Medulla oblongata (tissue), 1 donor: Measurements from ENCODE around the gene ZNF592.

Source experiments
- DNase-seq: peaks from one replicate; pipeline ENCODE4 v3.0.0-alpha.2; 2015; ENCODE audit errors: extremely low spot score

Gene ZNF592

DNA sequence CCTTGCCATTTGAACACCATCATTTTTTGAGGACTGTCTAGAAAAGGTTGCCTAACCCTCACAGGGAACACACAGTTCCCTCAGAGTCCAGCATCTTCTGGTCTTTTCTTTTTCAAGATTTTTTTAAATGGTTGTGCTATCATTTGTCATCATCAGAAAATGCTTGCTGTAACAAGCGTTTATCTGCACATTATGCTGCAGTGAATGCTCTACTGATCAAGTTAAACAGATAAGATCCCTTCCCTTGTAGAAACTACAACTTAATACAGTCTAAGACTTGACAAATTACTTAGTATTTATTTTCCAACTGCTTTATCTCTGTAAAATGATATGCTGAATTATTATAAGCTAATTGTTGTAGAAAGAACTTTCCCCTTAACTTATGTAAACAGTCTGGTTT lies 56.8 kb downstream of the ZNF592 start:
- DNase-seq, result no peak

GRCh38 chr15:84807228-84807627 lies 58.8 kb downstream of the ZNF592 start:
- no peak for DNase-seq

DNA sequence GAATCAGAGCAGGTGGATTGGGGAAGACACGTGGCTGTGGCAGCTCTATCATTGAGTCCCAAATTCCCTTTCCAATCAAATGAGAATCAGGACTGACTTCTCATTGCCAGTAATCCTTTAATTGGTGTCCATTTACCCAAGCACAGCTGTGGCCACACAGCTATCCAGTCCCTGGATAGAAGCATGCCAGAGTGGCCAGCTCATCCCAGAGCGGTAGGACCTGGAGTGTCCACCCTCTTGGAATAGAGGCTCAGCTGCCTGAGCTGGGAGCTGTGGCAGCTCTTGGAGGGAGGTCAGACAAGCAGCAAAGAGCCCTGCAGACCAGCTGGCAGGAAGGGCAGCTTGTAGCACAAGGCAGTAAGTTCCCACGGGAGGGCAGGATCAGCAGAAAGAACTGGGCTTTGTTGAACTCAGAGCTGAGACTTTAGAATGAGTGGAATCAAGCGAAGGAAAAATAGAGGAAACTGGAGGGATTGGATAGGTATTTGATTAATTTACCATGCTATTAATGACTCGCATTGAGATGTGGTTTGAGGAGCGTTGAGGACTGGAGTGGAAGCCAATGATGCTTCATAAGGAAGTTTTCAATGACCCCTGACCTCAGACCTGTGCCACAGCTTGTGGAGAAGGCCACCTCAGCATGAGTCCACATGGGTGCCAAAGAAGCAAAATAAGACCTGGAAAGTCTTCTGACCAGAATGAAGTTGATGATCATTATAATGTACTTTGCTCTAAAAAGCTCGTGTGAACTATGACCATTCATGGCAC lies 61.9 kb downstream of the ZNF592 start:
- peak; percentile 32 for DNase-seq

- DNase-seq, result no peak
Observed at GRCh38 chr15:84811151-84811550, 62.8 kb downstream of the ZNF592 start.

GRCh38 chr15:84811828-84812227 lies 63.4 kb downstream of the ZNF592 start:
- DNase-seq, result no peak

GRCh38 chr15:84812842-84813241 lies 64.5 kb downstream of the ZNF592 start:
- DNase-seq, result no peak

GRCh38 chr15:84813435-84813834 lies 65.0 kb downstream of the ZNF592 start:
- DNase-seq, result no peak

- DNase-seq, result no peak
Observed at GRCh38 chr15:84813931-84814330, 65.5 kb downstream of the ZNF592 start.

- DNase-seq, result peak; percentile 51
Observed at GRCh38 chr15:84814916-84815315, 66.5 kb downstream of the ZNF592 start.

DNA sequence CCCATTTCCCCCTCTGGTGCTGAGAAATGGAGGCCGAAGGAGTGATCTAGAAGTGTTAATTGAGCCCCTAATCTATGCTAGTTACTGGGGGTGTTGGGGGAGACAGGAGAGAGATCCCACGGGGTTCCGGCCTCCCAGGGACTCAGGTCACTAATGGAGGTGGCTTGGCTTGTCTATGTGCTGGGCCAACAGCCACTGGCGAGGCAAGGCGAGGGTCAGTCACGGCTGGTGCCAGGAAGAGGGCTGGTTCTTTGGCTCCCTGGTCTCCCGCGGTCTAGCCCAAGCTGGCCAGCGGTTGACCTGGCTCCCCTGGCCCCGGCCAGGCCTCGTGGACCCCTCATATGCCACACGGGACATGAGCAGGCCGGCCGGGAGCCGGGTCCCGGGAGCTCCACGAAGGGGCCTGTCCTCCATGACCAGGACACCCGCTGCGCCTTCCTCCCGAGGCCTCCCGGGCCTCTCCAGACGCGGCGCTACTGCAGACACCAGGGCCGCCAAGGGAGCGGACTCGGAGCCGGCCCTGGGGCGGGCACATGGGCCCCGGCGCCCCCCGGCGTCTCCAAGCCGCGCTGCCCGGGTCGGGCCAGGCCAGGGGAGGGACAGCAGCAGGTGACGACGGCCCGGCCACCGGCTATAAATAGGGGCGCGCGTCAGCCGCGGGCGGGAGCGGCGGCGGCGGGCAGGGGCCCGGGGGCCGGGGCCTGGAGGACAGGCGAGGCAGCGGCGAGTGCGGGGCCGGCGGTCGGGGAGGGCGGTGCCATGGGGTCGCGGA lies 68.5 kb downstream of the ZNF592 start, which contains the start of gene ALPK3:
ALPK3 (plus strand) TSS at position 663 of the 772 bp plus-strand sequence; CDS start at position 760, 97 bp downstream.
- no peak for DNase-seq

DNA sequence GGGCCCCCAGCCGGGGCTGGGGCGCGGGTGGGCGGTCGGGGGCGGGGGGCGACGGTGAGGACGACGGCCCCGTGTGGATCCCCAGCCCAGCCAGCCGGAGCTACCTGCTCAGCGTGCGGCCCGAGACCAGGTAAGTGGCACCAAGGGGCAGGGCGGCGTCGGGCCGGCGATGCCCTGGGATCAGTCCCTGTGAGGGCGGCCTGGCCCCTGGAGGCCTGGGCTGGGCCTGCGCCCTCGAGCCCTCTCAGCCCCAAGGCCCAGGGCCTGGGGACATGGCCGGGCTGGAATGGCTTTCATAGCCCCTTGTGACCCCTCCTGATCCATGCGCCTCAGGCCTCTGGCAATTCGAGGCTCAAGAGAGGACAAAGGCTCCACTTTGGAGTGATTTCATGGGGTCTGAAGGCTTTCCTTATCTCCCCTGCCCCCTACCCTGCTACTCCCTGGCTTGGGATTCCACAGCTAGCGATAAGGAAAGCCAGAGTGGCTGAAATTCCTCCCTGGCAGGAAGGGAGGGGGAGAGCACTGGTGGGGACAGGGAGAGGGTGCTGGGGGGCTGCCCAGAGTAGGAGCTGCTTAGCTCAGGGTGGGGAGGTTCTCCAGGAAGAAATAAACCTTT lies 69.2 kb downstream of the ZNF592 start:
- DNase-seq, result no peak

DNA sequence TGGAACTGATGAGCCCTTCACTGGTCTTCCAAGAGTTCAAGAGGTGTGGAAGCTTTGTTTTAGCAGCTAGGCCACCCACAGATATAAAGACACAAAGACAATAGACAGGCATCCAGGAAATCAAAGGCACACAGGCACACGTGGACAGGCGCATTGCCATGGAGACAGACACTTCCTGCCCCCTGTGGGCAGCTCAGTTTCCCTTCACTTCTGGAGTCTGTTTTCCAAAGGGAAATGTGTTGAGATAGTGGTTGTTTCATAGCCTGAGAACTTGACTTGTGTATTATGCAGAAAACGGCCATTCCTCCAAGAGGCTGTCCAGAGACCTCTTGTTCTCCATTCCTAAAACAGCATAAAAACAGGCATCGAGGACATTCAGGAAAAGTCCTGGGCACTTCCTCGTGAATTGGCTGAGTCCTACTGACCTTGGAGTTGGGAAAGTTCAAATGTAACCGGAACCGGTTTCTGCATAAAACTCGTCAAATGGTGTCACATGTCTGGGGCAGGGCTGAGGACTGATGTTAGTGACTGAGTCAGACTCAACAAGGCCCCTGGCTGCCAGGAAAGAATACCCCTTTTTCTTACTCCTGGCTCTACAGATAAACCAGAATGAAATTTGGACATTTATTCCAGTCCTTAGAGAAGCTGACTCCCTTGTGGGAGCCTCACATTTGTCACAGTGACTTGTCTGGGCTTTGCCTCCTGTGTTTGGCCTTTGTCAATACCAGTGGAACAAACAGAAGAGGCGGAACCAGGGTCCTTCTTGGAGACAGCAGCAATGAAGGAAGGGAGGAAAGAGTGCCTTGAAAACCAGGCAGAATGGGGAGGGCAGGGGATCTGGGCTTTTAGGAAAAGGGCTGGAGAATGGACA lies 70.1 kb downstream of the ZNF592 start:
- DNase-seq, result peak; percentile 74

DNA sequence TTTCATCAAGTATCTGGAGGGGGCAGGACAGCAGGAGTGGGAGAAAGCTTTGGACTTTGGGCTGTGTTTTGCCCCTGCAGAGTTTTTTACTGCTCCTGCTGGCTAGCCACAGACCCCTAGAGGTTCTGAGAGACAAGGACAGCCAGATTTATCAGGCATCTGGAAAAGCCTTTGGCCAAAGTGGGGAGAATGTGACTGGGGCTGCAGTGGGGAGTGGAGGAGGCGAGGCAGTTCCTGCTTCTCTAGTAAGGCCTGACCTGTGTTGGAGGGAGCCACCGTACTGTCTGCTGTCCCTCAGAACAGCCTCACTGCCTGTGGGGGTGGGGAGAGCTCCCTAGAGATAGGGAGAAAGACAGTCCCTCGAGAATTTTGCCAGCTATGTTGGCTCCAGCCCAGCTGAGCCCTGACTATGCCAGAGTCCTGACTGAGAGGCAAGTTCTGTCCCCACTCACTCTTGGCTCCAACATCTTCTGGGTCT lies 70.9 kb downstream of the ZNF592 start:
- DNase-seq, result no peak

DNA sequence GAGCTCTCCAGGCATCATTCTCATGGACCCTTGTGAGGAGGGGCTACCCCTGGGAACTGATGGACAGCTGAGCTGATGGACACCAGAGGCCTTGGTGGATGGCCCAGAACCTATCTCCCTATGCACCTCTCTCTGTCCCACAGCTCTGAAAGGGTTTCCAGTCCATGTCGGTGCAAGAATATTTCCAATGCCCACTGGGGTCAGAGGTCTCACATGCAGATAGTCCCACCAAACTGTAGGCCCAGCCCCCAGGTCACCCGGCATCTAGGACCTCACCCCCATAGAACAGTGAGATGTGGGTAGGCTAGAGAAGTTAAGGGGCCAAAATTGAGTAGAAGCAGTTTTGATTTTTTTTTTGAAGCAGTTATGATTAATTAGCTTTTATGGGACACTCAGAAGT lies 71.4 kb downstream of the ZNF592 start:
- DNase-seq, result no peak

GRCh38 chr15:84821501-84822021 lies 73.2 kb downstream of the ZNF592 start:
- peak; percentile 28 for DNase-seq

GRCh38 chr15:84822653-84823281 lies 74.4 kb downstream of the ZNF592 start:
- DNase-seq, result no peak

- no peak for DNase-seq
Observed at GRCh38 chr15:84823282-84823878, 75.0 kb downstream of the ZNF592 start.

- DNase-seq, result peak; percentile 74
Observed at GRCh38 chr15:84824260-84825007, 76.0 kb downstream of the ZNF592 start.

DNA sequence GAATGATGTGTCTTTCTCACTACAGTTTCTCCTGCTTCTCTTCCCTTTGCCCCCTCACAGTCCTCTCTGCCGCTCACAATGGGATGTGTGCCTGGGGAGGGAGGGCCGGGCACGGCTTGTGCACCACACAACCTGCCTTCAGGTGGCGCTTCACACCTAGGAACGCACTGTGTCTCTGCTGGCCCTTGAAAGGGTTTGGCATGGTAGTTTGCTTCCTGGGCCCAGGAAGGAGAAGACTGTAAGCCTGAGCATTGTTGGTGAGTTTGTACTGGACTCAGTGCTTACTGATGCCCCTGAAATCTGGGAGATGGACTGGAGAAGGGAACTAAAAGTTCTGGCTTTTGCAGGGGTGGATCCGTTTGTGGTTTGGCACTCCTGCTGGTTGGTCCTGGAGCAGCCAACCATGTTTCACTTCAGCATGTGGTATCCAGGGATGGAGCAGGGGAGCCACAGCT lies 78.0 kb downstream of the ZNF592 start:
- no peak for DNase-seq
